22Rv1 (cell line): ENCODE results near the gene SEH1L.

Experiments
- ZFX ChIP-seq: fragments of 450-650 bp; IDR thresholded peaks from 2 replicates; pipeline ENCODE4 v1.6.1; 2017; ENCODE audit warnings: antibody characterized with exemption, borderline replicate concordance
- TF ChIP-seq, protein P1 (sequence below): fragments of 450-650 bp; IDR thresholded peaks from 2 replicates; pipeline ENCODE4 v1.5.1; 2017; ENCODE audit warnings: mild to moderate bottlenecking

DNA sequence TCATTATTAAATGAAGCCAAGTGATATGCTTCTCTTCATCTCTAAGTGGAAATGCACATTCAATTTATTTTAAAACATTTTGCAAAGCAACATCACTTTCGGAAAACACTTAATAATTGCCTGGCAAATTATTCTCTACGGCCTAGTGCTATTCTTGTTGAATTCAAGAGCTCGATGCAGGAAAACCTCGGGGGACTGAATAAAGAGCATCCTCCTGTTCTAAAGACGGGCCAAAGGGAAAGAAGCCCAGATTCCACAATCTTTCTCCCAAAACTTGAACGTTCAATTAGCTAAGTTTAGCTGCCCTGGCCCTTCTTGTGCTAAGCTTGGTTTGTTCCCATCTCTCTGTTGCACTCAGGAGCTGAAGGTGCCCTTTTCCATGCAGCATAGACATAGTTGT, 23.2 kb upstream of the SEH1L start:
- TF ChIP-seq, protein P1, sequence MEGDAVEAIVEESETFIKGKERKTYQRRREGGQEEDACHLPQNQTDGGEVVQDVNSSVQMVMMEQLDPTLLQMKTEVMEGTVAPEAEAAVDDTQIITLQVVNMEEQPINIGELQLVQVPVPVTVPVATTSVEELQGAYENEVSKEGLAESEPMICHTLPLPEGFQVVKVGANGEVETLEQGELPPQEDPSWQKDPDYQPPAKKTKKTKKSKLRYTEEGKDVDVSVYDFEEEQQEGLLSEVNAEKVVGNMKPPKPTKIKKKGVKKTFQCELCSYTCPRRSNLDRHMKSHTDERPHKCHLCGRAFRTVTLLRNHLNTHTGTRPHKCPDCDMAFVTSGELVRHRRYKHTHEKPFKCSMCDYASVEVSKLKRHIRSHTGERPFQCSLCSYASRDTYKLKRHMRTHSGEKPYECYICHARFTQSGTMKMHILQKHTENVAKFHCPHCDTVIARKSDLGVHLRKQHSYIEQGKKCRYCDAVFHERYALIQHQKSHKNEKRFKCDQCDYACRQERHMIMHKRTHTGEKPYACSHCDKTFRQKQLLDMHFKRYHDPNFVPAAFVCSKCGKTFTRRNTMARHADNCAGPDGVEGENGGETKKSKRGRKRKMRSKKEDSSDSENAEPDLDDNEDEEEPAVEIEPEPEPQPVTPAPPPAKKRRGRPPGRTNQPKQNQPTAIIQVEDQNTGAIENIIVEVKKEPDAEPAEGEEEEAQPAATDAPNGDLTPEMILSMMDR: no peak
- TF ChIP-seq ZFX: no peak
